PC-3 (cell line): ENCODE measurements around the gene C6orf89. TPM values are rescaled to one million over a fixed set of nuclear protein-coding genes. Genes with fewer than 3 reads are reported as not detected.

ENCODE experiments used
- ATAC-seq: fragments of 200-7000 bp; cut with Tn5 transposase; 2 replicates; pipeline ENCODE4 v1.9.1; 2020; ENCODE audit warnings: mild to moderate bottlenecking, moderate library complexity
- BruUV-seq: library from RNA; stranded (reverse); fragments of 400-500 nt; replicated peaks from 2 replicates; lab custom pipeline; 2021; lab: Mats Ljungman, UMichigan
- CTCF ChIA-PET: fragments of 300-600 bp; sonication (Branson Sonifier 250); formaldehyde crosslinking; loops from one replicate; lab custom pipeline; 2022; ENCODE audit warnings: antibody characterized with exemption; lab: Charles Lee
- POLR2A ChIA-PET: fragments of 300-600 bp; sonication (Branson Sonifier 250); formaldehyde crosslinking; loops from one replicate; lab custom pipeline; 2022; ENCODE audit warnings: antibody characterized with exemption; ENCODE audit not compliant: unreplicated experiment; lab: Charles Lee
- DNase-seq: peaks from one replicate; pipeline ENCODE4 v3.0.0-alpha.2; 2015
- H2AFZ ChIP-seq: fragments of 300-600 bp; sonication (generic); 2 replicates; pipeline ENCODE4 v1.6.0; 2016; ENCODE audit warnings: antibody characterized with exemption, low read length
- H3F3A ChIP-seq: fragments of 300-600 bp; sonication (generic); one replicate; pipeline ENCODE4 v1.6.0; 2017; ENCODE audit warnings: antibody characterized with exemption, low read length, control low read depth, mild to moderate bottlenecking; ENCODE audit not compliant: unreplicated experiment
- H3K27ac ChIP-seq: fragments of 300-600 bp; sonication (generic); 2 replicates; pipeline ENCODE4 v1.5.1; 2016; ENCODE audit warnings: mild to moderate bottlenecking, low read length
- H3K27me3 ChIP-seq: fragments of 300-600 bp; sonication (generic); 2 replicates; pipeline ENCODE4 v1.6.1; 2016; ENCODE audit warnings: low read length, mixed read lengths
- H3K36me3 ChIP-seq: fragments of 300-600 bp; sonication (generic); 2 replicates; pipeline ENCODE4 v1.6.1; 2016; ENCODE audit warnings: low read depth, mixed run types, low read length, mixed read lengths
- H3K4me1 ChIP-seq: fragments of 300-600 bp; sonication (generic); 2 replicates; pipeline ENCODE4 v1.5.1; 2016; ENCODE audit warnings: low read length; ENCODE audit not compliant: insufficient read depth
- H3K4me2 ChIP-seq: fragments of 300-600 bp; sonication (generic); 2 replicates; pipeline ENCODE4 v1.6.0; 2016; ENCODE audit warnings: low read length
- H3K4me3 ChIP-seq: fragments of 300-600 bp; sonication (generic); 2 replicates; pipeline ENCODE4 v1.5.1; 2016; ENCODE audit warnings: mild to moderate bottlenecking, low read length, mixed read lengths
- H3K79me2 ChIP-seq: fragments of 300-600 bp; sonication (generic); 2 replicates; pipeline ENCODE4 v1.6.1; 2017; ENCODE audit warnings: low read length, mixed read lengths
- H3K9ac ChIP-seq: fragments of 300-600 bp; sonication (generic); 2 replicates; pipeline ENCODE4 v1.6.0; 2016; ENCODE audit warnings: mild to moderate bottlenecking, low read length
- H3K9me2 ChIP-seq: fragments of 300-600 bp; sonication (generic); replicated peaks from 2 replicates; pipeline ENCODE4 v1.6.1; 2016; ENCODE audit warnings: mixed run types, low read length, mixed read lengths
- H3K9me3 ChIP-seq: fragments of 300-600 bp; sonication (generic); 2 replicates; pipeline ENCODE4 v1.6.1; 2016; ENCODE audit warnings: low read length, mixed read lengths
- H4K20me1 ChIP-seq: fragments of 300-600 bp; sonication (generic); 2 replicates; pipeline ENCODE4 v1.6.1; 2016; ENCODE audit warnings: low read length, mixed read lengths
- EZH2 ChIP-seq: fragments of 300-600 bp; sonication (generic); IDR thresholded peaks from one replicate; pipeline ENCODE4 v1.6.1; 2017; ENCODE audit warnings: antibody characterized with exemption, mild to moderate bottlenecking, low read length; ENCODE audit not compliant: unreplicated experiment
- EZH2phosphoT487 ChIP-seq: fragments of 300-600 bp; sonication (generic); IDR thresholded peaks from 2 replicates; pipeline ENCODE4 v1.6.1; 2018; ENCODE audit warnings: mild to moderate bottlenecking, antibody characterized with exemption, low read length, borderline replicate concordance
- intact Hi-C: fragments of 100-400 bp; cut with micrococcal nuclease; formaldehyde crosslinking; loops from 2 replicates; pipeline ENCODE4 v1.9.0; 2023
- total RNA-seq: library from RNA; depleted of rRNA; stranded (reverse); fragments of >200 nt; gene quantifications from 2 replicates; pipeline ENCODE4 v1.2.3, GENCODE V29; 2014
- TF ChIP-seq, protein P1 (sequence below): fragments of 300-600 bp; sonication (generic); conservative IDR thresholded peaks from 2 replicates; pipeline ENCODE4 v1.5.1; 2017; ENCODE audit warnings: antibody characterized with exemption, low read depth, mild to moderate bottlenecking, low read length

The C6orf89 gene
- total RNA-seq, 1 experiment from 2014 or later: 27.8 TPM

DNA sequence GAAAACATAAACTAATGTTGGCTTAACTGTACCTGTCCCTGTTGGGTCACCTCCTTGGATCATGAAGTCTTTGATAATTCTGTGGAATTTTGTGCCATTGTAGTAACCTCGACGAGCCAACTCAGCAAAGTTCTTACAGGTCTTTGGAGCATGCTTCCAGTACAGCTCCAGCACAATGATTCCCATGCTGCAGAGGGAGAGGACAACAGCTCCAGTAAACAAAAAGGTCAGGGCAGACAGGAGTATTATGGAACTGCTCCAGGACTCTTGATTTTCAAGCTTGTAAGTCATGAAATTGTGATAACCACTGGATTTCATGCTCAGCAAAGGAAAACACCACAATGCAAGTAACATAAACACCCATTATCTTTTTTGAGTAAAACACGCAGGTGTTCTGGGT lies 14.1 kb upstream of the C6orf89 start:
- Histone ChIP-seq H3K4me1 (peaks cover 18% of the 10 kb centered on the region), H3K27me3 (no peaks in the 10 kb centered on the region), H3K4me2 (no peak overlapping the region), H3K9me3 (no peaks in the 10 kb centered on the region), H3F3A (no peaks in the 10 kb centered on the region), H2AFZ (no peak overlapping the region), H3K9me2 (no peaks in the 10 kb centered on the region), H3K9ac (no peak overlapping the region), H3K79me2 (peaks cover 60% of the 10 kb centered on the region), H3K4me3 (no peak overlapping the region), H3K36me3 (peaks cover 30% of the 10 kb centered on the region), H4K20me1 (no peaks in the 10 kb centered on the region), H3K27ac (no peak overlapping the region)
- TF ChIP-seq EZH2phosphoT487 (no peak), EZH2 (no peak)
- TF ChIP-seq, protein P1, sequence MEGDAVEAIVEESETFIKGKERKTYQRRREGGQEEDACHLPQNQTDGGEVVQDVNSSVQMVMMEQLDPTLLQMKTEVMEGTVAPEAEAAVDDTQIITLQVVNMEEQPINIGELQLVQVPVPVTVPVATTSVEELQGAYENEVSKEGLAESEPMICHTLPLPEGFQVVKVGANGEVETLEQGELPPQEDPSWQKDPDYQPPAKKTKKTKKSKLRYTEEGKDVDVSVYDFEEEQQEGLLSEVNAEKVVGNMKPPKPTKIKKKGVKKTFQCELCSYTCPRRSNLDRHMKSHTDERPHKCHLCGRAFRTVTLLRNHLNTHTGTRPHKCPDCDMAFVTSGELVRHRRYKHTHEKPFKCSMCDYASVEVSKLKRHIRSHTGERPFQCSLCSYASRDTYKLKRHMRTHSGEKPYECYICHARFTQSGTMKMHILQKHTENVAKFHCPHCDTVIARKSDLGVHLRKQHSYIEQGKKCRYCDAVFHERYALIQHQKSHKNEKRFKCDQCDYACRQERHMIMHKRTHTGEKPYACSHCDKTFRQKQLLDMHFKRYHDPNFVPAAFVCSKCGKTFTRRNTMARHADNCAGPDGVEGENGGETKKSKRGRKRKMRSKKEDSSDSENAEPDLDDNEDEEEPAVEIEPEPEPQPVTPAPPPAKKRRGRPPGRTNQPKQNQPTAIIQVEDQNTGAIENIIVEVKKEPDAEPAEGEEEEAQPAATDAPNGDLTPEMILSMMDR: no peak
- intact Hi-C loops: no loop called here
- CTCF ChIA-PET: no interaction called here
- ATAC-seq (no peak), DNase-seq (no peak)
- POLR2A ChIA-PET: interaction anchor here (0.6 kb wide), 1 partner anchor 39 kb away, joined by 4 read pairs; no protein-coding TSS in a partner anchor
- no TSS peak for BruUV-seq

DNA sequence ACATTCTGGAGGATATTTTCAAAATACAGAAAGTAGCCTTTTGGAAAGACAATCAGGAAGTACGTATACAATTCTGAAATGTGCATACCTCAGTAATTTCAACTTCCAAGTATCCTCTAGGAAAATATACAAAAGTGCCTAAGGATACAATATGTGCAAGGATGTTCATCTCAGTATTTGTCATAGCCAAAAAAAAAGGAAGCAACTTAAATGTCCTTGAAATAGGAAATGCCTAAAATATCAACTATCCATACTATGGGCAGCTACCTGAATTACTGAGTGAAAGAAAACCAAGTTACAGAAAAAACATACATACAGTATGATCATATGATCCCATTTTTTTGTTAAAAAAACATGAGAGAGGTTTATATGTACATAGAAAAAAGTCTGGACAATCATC lies 12.6 kb upstream of the C6orf89 start:
- Histone ChIP-seq H4K20me1 (no peaks in the 10 kb centered on the region), H3K79me2 (peaks cover 46% of the 10 kb centered on the region), H3K9ac (peak overlapping the region; percentile 95; the same call in 1 of the 2 replicates), H3K9me2 (no peaks in the 10 kb centered on the region), H2AFZ (no peak overlapping the region), H3K4me3 (peak overlapping the region; percentile 92), H3K4me1 (peaks cover 18% of the 10 kb centered on the region), H3K27me3 (no peaks in the 10 kb centered on the region), H3K27ac (no peak overlapping the region), H3K36me3 (peaks cover 21% of the 10 kb centered on the region), H3K4me2 (peak overlapping the region; percentile 90), H3K9me3 (no peaks in the 10 kb centered on the region), H3F3A (no peaks in the 10 kb centered on the region)
- BruUV-seq: no TSS peak
- no peak for TF ChIP-seq EZH2phosphoT487
- no peak for TF ChIP-seq EZH2
- TF ChIP-seq, protein P1: no peak
- ATAC-seq: no peak
- CTCF ChIA-PET: no interaction called here
- DNase-seq: no peak
- POLR2A ChIA-PET: no interaction called here
- intact Hi-C loops: no loop called here

DNA sequence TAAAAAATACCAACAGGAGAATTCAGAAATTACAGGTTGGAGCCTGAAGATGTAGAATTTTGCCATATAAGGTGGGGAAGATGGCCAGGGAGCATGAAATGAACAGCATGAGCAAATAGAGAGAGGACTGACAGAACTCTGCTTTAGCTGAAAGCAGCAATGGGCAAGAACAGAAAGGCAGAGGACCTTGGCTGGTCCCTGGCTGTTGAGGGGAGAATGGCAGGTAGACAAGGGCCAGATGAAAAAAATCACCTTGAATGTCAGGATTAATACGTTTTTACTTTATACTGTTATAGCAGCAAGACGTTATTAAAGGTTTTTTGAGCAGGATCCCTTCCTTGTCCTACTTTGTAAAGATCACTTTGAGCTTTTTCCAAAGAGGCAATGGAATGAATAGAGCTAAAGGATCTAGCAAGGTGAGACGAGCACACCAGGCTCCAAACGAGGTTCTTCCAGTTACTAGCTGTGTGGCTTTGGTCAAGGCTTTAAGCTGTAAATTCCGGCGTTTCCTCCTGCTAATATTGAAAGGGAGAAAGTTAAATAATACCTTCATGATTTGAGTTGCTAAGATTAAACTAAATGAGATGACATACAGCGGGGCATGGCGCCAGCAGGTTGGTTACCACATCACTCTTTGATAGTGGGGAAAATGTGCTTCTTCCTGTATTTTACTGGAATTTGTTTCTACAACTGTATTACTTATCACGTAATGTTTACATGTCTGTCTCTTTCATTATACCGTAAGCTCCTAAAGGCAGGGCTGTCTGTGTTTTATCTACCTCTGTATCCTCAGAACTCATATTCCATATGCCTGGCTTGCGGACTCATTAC lies 11.9 kb upstream of the C6orf89 start:
- H3K4me3 ChIP-seq: peak overlapping the region; percentile 92
- H3K9me2 ChIP-seq: no peaks in the 10 kb centered on the region
- no peaks in the 10 kb centered on the region for H4K20me1 ChIP-seq
- intact Hi-C loops: loop anchor here (1.0 kb wide), 1 partner anchor 11 kb away; the partner anchor contains the start of gene C6orf89
- peak; percentile 35 for DNase-seq
- peaks cover 40% of the 10 kb centered on the region for H3K79me2 ChIP-seq
- ATAC-seq: peak; percentile 3; the same call in 1 of the 2 replicates
- BruUV-seq: TSS peak; percentile 49
- no peaks in the 10 kb centered on the region for H3F3A ChIP-seq
- H3K27me3 ChIP-seq: no peaks in the 10 kb centered on the region
- ChIA-PET CTCF (interaction anchor here (0.5 to 1.4 kb wide), 3 partner anchors 30 to 163 kb away, joined by 3 to 7 read pairs (median 6); no protein-coding TSS in a partner anchor), POLR2A (interaction anchor here (0.7 kb wide), 1 partner anchor 122 kb away, joined by 3 read pairs; no protein-coding TSS in a partner anchor)
- H3K9ac ChIP-seq: peak overlapping the region; percentile 95
- H3K4me1 ChIP-seq: peaks cover 18% of the 10 kb centered on the region
- H3K36me3 ChIP-seq: peaks cover 16% of the 10 kb centered on the region
- TF ChIP-seq, protein P1: peak; percentile 27; the same call in 1 of the 2 replicates
- TF ChIP-seq EZH2phosphoT487: no peak
- H2AFZ ChIP-seq: peak overlapping the region; percentile 90
- H3K9me3 ChIP-seq: no peaks in the 10 kb centered on the region
- H3K27ac ChIP-seq: peak overlapping the region; percentile 86
- peak overlapping the region; percentile 90 for H3K4me2 ChIP-seq
